NB4 (cell line): Measurements from ENCODE around the gene TSPAN5.

Source experiments
- MYC ChIP-seq: IDR thresholded peaks from 2 replicates; pipeline ENCODE4 v1.6.1; 2011; ENCODE audit warnings: low read depth, low read length
- POLR2A ChIP-seq: IDR thresholded peaks from 2 replicates; pipeline ENCODE4 v1.6.1; 2011; ENCODE audit warnings: mild to moderate bottlenecking; ENCODE audit not compliant: insufficient read length; ENCODE audit errors: extremely low read depth
- TF ChIP-seq, protein P1 (sequence below): IDR thresholded peaks from one replicate; pipeline ENCODE4 v1.5.1; 2012; ENCODE audit warnings: low read depth, low read length
- TF ChIP-seq, protein P2 (sequence below): IDR thresholded peaks from 2 replicates; pipeline ENCODE4 v1.6.1; 2011; ENCODE audit warnings: low read depth, low read length

DNA sequence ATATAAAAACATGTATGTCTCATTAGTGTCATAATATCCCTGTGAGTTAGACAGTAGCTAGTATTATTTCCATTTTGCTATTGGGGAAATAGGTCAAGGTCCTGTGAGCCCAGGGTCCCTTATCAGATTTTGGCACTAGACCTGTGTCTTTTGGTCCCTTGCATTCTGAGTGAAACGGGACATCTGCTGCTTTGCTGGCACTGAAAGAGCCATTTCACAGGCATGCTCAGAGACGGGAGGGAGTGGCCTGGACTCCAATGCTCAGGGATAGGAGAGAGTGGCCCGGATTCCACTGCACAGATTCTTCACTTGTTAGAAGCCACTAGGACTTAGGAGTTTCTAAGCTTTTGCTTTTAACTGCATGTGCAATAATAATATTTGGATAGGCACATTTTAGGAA is 177.2 kb downstream of the TSPAN5 start:
- TF ChIP-seq MYC: no peak
- TF ChIP-seq, protein P1, sequence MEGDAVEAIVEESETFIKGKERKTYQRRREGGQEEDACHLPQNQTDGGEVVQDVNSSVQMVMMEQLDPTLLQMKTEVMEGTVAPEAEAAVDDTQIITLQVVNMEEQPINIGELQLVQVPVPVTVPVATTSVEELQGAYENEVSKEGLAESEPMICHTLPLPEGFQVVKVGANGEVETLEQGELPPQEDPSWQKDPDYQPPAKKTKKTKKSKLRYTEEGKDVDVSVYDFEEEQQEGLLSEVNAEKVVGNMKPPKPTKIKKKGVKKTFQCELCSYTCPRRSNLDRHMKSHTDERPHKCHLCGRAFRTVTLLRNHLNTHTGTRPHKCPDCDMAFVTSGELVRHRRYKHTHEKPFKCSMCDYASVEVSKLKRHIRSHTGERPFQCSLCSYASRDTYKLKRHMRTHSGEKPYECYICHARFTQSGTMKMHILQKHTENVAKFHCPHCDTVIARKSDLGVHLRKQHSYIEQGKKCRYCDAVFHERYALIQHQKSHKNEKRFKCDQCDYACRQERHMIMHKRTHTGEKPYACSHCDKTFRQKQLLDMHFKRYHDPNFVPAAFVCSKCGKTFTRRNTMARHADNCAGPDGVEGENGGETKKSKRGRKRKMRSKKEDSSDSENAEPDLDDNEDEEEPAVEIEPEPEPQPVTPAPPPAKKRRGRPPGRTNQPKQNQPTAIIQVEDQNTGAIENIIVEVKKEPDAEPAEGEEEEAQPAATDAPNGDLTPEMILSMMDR: no peak
- TF ChIP-seq, protein P2, sequence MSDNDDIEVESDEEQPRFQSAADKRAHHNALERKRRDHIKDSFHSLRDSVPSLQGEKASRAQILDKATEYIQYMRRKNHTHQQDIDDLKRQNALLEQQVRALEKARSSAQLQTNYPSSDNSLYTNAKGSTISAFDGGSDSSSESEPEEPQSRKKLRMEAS: no peak
- TF ChIP-seq POLR2A: no peak
